A549 treated with AZD2906 at 1 μM for 4 hours (cell line): ENCODE results near the gene MYH11. TPM values are rescaled to one million over a fixed set of nuclear protein-coding genes. Genes with fewer than 3 reads are reported as not detected.

ENCODE experiments used
- total RNA-seq: library from RNA; stranded (reverse); fragments of 200-300 nt; extraction: Qiagen RNA extraction; gene quantifications from 5 replicates; pipeline ENCODE4 v1.2.3, GENCODE V29; 2022

Gene MYH11
- total RNA-seq, result 0.01 to 0.22 TPM (median 0.02 TPM) in 5 replicates

GRCh38 chr16:15856901-15857698 lies at the start of gene MYH11:
Gene MYH11 (minus strand): TSS chr16:15857028. CDS start chr16:15838252, 18,776 bp downstream.

GRCh38 chr16:15888072-15888976 lies 31.5 kb upstream of the MYH11 start, which contains the start of gene CEP20:
Gene CEP20 (minus strand): TSS chr16:15888603. CDS start chr16:15888585, 18 bp downstream.

Other genes with a start within 250 kb of the MYH11 start
- gene MARF1, start 213.9 kb downstream of the MYH11 start, total RNA-seq, result 8.6 to 10.2 TPM (median 9.5 TPM) in 5 replicates
- gene NDE1, start 206.8 kb downstream of the MYH11 start, total RNA-seq, result 29.7 to 40.6 TPM (median 35.3 TPM) in 5 replicates
- gene CEP20, start 31.6 kb upstream of the MYH11 start, total RNA-seq, result 29.8 to 36.1 TPM (median 30.4 TPM) in 5 replicates
- gene ABCC1, start 92.6 kb upstream of the MYH11 start, total RNA-seq, result 73.1 to 80.5 TPM (median 76.8 TPM) in 5 replicates